DMS153 (cell line): ENCODE data around the gene NAPB.
A peak's percentile ranks its signal among the peaks of the same experiment; 100 is the strongest.

ENCODE experiments used
- DNase-seq: peaks from one replicate; lab custom pipeline; 2025; lab: John Stamatoyannopoulos, UW

NAPB gene

DNA sequence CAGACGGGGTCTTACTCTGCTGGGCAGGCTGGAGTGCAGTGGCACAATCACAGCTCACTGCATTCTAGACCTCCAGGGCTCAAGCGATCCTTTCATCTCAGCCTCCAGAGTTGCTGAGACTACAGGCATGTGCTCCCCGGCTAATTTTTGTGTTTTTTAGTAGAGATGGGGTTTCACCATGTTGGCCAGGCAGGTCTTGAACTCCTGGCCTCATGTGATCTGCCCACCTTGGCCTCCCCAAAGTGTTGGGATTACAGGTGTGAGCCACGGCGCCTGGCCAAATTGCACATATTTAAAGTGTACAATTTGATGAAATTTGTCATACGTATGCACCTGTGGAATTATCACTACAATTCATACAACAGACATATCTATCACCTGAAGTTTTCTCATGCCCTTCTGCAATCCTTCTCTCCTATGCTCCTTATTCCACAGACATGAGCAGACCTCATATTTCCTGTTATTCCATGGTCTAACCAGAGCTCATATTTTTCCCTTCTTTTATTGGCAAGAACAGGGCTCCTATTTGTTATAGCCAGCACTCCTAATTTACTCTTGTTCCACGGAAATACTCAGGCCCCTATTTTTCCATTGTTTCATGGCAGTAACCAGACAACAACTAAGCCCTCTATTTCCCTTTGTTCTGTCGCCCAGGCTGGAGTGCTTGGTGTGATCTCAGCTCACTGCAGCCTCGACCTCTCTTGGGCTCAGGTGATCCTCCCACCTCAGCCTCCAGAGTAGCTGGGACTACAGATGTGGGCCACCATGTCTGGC is 16.0 kb upstream of the NAPB start:
- DNase-seq = no peak

- DNase-seq = peak; percentile 53
Measured at GRCh38 chr20:23436681-23437080, 15.4 kb upstream of the NAPB start.

- DNase-seq = no peak
Measured at GRCh38 chr20:23435626-23436539, 14.6 kb upstream of the NAPB start.

- no peak for DNase-seq
Measured at GRCh38 chr20:23434521-23435313, 13.4 kb upstream of the NAPB start.

DNA sequence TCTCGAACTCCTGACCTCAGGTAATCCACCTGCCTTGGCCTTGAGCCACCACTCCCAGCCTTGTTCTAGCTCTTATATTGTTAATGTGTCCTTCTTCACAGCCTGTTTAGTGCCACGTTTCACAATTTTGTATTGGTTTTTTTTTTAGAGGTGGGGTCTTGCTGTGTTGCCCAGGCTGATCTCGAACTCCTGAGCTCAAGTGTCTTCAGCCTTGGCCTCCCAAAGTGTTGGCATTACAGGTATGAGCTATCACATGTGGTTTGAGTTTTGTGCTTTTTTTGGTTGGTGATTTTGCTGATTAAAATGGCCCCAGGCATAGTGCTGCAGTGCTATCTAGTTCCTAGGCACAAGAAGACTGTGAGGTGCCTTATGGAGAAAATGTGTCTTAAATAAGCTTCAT is 12.3 kb upstream of the NAPB start:
- no peak for DNase-seq

- no peak for DNase-seq
Measured at GRCh38 chr20:23425129-23425528, 3.8 kb upstream of the NAPB start.

DNA sequence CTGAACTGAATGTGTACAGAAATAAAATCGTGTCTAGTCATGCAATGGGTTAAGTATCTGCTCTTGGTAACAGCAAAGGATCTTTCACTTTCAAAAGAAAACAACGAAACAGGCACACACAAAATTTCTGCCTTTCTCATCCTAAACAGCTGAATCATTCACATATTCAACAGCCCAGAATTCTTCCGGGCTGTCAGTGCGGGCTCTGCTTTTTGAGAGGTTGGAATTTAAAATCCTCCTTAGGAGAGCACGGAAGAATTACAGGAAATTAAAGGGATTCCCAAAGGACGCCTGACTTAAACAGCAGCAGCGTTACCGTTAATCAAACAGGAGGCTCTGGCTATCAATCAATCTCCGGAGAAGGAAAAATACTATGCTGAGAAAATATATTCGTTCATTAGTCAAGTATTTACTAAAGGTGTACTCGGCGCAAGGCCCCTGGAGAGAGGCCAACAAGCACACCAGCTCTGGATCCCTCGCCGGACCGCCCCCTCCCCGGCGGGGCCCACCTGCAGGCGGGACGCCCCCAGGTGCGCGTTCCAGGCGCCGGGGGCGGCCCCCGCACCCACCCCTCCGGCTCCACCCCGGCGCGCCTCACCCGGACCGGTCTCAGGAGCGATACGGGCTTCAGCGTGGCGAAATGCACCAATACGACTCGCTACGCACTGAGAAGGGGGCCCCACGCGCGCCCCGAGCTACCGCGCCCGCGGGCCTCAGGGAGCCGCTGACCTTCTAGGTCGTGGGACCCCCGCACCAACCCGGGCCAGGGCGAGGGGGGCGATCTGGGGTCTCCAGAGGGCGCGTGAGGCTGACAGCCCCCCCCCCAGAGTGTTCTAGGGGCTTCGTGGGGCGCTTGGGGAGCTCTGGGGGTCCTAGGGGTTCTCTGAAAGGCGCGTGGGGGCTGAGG is 1.0 kb downstream of the NAPB start:
- peak; percentile 21 for DNase-seq

DNA sequence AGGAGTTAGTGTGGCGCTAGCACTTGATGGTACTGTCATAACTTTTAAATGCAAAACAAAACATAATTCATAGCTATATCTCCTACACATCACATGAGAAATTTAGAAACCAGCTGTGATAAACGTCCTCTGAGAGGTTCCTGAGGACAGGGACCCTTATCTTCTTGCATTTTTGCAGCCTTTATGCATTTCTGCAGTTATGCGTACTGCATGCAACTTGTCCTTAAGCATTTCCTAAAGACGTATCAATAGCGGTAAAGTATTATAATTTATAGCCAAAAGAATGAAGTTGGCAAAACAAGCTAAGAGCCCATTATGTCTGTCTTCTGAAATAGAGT is 1.7 kb downstream of the NAPB start:
- no peak for DNase-seq

DNA sequence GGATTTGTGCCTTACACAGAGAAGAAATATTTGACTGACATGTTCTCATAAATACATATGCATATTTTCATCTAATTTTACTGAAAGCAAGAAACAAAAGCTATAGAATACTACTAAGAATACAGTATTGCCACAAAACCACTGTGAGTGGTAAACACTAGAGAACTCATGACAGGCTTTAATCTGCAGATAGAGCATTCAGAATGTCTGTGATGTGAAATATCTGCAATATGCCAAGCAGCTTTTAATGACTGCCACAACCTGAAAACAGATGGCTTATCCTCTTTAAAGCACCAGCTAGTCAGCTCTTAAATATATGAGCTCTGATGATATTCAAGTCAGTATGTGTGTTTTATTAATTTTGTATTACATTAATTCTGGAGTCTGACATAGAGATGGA is 3.4 kb downstream of the NAPB start:
- DNase-seq = no peak

DNA sequence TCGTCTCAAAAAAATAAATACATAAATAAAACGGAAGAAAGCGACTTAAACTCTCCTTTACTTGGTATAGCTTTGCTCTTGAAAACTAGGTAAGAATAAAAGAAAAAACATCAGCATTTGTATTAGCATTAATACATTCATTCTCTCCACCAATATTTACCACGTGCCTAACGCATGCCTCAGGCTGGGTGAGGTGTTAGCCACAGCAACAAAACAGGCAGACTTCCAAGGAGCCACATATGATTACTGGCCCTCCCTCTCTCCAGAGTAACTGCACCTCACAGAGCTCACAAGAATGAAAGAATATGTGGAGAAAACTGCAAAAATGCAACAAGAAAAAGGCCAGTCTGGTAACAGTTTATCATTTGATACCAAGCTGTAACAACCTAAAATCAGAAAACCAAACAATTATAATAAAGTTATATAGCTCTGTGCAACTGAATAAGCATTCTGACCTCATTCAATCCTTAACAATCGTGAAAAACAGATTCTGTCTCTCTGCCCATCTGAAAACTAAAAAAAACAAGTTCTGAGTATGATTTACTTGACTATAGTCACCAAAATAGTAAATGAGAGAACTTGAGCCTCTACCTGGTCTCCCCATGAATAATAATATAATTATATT is 5.2 kb downstream of the NAPB start:
- no peak for DNase-seq

DNA sequence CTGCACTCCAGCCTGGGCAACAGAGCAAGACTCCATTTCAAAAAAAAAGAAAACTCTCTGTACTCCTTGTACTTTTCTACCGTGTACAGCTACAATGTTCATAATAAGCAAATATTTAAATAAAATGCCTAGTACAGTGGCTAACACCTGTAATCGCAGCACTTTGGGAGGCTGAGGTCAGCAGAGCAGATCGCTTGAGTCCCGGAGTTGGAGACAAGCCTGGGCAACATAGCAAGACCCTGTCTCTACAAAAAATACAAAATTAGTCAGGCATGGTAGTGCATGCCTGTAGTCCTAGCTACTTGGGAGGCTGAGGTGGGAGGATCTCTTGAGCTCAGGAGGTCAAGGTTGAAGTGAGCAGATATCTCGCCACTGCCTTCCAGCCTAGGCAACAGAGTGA is 5.7 kb downstream of the NAPB start:
- no peak for DNase-seq

DNA sequence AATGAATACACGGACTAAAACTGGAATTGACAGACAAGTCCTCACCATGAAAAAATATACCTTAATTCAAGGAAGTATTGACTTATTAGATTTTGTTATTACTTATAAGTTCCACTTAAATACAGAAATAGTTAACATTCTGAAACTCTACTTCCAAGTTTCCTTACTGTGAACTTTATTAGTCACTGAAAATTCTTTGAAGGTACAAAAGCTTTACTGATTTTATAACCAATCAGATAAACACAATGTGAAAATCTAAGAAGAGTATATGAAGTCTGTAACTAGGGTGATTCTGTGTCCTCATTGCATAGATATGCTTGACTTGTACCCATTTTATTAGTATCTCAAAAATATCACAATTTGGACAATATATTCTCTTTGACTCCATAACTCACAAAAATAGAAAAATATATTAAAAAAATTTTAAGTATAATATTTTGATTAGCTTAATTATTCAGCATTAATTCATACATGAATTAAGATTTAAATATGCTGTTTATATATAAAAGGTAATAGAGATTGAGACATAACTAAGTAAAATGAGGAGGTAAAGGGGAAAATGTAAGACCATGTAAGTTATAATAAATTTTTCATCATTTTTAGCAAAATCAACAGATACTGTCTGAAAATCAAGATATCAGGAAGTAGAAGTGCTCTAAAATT is 6.6 kb downstream of the NAPB start:
- DNase-seq = no peak

DNA sequence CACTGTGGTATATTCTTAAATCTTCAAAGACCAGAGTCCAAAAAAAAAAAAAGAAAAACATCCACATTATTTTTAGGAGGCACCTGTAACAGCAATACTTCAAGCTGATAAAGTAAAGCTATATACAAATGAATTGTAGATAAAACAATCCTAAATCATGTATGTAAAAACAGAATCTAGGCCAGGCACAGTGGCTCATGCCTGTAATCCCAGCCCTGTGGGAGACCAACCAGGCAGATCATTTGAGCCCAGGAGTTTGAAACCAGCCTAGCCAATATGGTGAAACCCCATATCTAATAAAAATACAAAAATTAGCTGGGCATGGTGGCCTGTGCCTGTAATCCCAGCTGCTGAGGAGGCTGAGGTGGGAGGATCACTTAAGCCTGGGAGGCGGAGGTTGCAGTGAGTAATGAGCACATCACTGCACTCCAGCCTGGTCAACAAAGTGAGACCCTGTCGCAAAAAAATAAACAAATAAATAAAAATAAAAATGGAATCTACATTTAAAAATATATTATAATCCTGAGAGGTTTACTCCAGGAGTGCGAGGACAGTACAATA is 7.3 kb downstream of the NAPB start:
- DNase-seq = no peak

- no peak for DNase-seq
Measured at GRCh38 chr20:23412026-23412425, 9.3 kb downstream of the NAPB start.

DNA sequence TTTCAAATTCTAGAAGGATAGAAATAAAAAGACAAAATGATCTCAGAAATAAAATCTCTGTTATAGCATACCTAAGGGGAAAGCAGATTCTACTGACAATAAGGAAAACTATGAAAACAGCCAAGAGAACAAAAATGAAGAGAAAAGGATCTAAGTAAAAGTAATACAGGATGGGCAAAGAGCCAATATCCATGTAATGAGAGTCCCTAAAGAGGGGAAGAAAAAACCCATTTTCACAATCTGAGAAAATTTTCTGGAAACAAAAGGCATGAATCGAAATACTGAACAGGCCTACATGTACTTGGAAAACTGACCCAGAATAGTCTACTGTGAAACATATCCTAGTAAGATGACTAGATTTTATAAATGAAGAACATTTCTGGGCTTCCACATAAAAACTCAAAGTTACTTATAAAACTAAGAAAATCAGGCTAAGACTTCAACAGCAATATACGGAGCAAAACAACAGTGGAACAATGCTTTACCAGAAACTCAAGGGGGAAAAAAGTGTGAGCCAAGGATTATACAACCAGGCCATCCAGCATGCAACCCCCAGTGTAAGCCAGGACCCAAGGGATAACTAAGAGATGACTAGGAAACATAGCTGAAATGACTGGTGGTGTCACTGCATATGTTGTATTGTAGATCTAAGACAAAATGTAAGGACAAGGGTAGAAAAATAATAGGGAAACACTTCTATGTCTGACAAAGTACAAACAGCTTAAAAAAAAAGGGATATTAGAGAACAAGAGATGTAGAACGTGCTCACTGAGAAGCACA is 10.2 kb downstream of the NAPB start:
- no peak for DNase-seq

DNA sequence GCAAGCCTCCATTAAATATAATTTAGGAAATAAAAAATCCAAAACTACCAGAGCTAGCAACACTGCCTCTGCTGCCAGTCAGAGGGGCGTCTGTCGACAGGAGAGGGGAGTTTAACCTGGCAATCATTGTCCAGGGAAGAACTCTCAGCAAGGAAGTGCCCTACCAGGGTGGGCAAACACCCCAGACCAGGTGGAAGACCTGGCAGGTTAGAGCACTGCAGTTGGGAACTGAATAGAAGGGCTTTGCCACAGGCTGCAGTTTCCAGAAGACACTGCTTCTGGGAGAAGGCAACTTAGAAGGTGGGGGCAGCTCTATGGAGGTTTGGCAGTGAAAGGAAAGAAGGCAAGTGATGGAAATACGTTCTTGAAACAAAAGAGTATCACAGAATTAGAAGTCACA is 11.5 kb downstream of the NAPB start:
- no peak for DNase-seq

GRCh38 chr20:23408957-23409356 is 12.3 kb downstream of the NAPB start:
- DNase-seq = no peak

DNA sequence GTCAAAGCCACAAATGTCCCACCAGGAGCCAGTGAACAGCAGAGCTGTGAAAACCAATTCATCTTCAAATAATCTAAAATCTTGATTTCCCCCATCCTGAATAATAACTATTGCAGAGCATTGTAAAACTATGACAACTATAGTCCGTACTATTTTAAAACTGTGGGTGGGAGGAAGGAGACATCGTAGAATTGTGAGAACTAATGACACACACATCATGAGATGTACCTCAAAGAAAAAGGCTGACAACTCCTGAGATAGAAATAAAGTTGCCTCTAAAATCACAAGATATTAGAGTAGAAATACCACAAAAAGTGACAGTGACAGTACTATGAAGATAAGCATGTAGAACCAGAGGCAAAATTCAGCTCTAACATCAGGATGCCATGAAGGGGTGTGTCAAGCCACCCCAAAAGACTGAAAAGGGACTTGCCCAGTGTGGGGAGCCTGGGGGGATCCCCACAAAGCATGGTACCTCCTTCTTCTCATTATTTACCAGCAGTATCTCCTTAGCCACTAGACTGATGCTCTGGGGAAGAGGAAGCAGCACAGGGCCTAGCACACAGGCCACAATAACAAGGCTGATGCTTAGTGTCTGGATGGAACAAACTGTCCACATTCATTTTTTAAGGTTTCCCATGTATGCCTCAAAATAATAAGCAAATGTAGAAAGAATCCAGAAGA is 13.4 kb downstream of the NAPB start:
- DNase-seq = no peak

- DNase-seq = no peak
Measured at GRCh38 chr20:23406880-23407279, 14.4 kb downstream of the NAPB start.
